Measurements from ENCODE around the gene PCTP.

PCTP gene

DNA sequence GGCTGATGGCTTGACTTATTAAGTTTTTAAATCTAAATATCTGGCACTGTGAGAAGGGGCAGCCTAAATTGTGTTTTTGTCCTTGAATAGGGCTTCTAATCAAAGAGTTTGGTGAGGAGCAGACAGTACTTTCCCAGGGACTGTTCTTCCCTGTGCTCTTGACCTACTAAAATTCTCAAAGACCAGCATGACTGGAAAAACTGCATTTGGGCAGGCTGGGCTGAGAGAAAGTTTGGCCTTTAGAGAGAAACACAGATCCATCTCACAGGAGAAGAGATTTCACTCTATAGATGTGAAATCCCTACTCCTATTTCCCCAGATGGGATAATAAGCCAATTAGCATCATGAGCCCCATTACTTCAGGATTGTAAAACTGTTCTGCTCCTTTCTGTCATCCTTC lies 7.3 kb downstream of the PCTP start:
- peak; percentile 94 for DNase-seq

GRCh38 chr17:55760643-55761355 lies 9.9 kb downstream of the PCTP start:
- DNase-seq = no peak

GRCh38 chr17:55762086-55762858 lies 11.4 kb downstream of the PCTP start:
- DNase-seq = no peak

DNA sequence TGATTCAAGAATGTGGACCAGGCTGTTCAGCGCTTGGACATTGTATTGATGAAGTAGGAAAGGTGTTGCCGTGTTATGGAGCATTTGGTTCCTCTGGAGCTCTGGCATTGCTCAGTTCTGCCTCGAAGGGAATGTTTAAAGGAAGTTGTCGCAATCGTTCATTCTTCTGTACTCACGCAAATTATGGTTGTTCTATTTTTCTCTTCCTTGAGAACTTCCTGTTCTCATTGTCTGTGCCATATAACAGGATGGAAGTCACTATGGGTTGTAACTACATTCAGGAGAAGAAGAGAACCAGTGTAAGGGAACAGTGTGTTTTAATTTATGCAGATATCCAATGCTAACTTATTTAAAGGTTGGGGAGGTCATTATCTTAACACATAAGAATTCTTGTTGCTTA lies 13.0 kb downstream of the PCTP start:
- DNase-seq = no peak

GRCh38 chr17:55764610-55765009 lies 13.8 kb downstream of the PCTP start:
- DNase-seq = no peak

DNA sequence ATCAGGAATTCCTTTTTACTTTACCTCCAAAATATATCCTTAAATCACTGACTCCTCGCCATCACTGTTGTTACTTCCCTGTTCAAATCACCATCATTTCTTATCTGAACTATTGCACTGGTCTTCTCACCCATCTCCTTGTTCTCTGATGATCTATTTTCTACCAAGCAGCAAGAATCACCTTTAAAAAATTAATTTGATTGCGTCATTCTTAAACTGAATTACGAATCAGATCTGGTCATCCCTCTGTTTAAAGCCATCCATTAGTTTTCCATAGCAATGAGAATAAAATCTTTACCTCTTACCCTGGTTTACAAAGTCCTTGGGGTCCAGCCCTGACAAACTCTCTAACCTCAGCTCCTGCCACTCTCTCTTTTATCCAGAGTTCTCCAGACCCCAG lies 14.6 kb downstream of the PCTP start:
- DNase-seq = no peak

- DNase-seq = no peak
Measured at GRCh38 chr17:55768936-55769624, 18.2 kb downstream of the PCTP start.

GRCh38 chr17:55769625-55770000 lies 18.8 kb downstream of the PCTP start:
- no peak for DNase-seq

DNA sequence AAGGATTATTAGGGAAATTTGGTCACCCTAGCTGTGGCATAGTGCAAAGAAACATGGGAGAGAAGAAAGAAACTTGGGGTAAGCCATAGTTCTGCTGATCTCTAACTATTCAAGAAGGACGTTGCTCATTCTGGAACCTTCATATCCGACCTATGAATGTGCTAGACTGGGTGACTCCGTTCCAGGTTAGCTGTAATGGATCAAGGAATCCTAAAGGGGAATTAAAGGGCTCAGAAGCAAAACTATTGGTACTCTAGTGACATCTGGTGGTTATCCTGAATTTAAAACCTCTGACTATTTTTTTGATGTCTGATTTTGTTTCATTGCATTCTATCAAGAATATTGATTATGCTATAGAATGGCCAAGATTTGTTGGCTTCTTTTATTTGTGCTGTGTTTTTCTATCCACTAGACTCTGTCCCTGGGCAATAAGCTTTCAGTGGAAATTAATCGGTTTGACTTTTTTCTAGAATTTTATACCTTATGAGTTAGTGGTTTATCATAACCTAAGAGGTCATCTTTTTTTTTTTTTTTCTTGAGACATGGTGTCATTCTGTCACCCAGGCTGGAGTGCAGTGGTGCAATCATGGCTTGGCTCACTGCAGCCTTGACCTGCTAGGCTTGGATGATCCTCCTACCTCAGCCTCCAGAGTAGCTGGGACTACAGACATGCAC lies 19.5 kb downstream of the PCTP start:
- peak; percentile 82 for DNase-seq

GRCh38 chr17:55772086-55772485 lies 21.2 kb downstream of the PCTP start:
- no peak for DNase-seq

- DNase-seq = no peak
Measured at GRCh38 chr17:55773671-55774070, 22.8 kb downstream of the PCTP start.

DNA sequence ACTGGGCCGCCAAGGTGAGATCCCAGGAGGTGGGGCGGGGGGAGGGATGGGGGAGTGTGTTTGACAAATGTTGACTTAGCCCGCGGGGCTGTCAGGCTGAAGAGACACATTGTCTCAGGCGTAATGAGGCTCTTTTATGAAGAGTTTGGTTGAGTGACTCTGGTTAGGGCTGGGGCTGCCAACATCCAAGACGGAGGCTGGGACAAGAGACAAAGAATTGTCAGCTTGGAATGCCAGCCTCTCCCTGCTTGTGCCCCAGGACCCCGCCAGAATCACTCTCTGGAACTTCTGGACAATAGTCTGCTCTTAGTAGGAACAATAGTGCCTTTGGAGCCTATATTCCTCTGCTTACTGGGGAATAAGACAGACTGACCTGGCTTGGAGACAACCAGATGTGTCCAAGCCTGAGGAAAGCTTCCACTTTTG lies 24.0 kb downstream of the PCTP start:
- no peak for DNase-seq

DNA sequence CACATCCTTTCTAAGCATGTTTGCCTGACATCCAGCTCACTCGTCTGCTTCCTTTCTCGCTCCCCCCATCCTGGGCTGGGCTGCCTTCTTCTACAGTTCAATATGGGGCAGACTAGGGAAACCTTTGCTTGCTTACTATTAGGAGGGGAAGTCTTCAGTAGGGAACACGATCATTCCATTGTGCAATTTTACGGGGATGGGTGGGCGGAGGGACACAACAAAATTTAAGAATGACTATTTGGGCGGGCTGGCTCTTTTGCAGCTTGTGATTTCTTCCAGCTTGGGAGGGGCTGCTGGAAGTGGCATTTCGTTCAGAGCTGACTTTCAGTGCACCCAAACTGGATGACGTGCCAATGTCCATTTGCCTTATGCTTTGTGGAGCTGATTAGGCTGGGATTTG lies 25.4 kb downstream of the PCTP start:
- peak; percentile 56 for DNase-seq

DNA sequence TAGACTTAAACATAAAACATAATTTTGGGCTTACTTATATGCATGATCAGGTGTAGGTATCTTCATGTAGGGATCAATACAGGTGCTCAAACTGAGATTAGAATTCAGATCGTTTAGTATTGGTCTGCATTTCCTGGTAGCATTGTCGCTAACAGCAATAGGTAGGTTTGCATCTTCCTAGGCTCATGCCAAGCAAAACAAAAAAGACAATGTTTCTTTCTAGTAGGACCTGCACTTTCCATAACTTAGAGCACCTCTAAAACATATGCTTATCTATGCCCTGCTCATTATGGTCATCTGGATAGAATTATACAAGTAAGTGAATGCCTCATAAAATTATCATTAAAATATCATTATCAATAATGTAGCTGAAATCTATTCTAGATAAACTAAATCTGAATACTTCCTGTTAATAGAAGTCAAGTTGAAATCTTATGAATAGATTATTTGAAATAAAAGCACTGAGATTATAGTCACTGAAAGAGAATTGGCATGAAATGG lies 26.7 kb downstream of the PCTP start:
- DNase-seq = no peak

DNA sequence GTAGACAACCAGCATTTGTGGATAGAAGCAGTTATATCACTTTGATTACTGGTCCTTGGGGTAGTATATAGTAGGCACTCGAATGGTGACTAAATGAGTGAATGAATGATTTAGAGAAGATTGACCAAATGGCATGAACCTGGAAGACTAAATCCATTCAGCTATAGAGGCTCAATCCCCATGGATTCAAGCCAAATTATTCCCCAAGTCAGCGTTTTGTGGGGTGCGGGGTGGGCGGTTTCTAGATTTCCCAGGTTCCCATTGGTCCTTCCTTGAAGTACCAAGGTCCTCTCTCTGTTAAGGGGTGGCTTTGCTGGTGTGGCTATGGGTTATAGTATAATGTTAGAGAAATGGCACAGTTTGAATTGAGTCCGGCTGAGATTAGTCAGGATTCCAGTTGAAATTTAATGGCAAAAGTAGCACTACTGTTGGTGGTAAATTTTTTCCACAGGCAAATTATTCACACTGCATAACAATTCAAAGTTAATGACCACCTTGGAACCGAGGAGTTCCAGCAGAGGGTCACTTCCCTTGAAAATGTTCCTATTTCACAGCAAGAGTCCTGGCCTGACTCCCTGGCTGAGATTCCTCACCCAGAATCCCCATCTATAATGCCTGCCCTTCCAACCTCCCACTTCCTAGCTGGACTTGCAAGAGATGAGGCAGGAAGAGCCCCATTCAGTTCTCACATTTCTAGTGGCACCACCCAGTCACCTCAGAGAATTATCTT lies 27.7 kb downstream of the PCTP start:
- no peak for DNase-seq

GRCh38 chr17:55783684-55784245 lies 32.9 kb downstream of the PCTP start:
- peak; percentile 53 for DNase-seq

- no peak for DNase-seq
Measured at GRCh38 chr17:55784666-55785065, 33.8 kb downstream of the PCTP start.

DNA sequence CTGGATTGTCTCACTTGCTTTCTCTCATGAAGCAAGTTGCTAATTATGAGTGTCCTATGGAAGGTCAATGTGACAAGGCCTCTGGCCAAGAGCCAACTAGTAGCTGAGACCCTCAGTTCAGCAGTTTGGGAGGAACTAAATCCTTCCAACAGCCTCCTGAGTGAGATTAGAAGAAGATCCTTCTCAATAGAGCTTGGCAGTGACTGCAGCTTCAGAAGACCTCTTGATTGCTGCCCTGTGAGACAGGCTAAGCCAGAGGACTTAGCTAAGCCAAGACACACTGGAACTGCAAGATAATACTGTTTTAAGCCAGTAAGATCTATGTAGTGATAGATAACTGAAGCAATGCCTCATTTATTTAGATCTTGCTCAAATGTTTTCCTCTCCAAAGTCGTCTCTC lies 34.3 kb downstream of the PCTP start:
- DNase-seq = no peak

DNA sequence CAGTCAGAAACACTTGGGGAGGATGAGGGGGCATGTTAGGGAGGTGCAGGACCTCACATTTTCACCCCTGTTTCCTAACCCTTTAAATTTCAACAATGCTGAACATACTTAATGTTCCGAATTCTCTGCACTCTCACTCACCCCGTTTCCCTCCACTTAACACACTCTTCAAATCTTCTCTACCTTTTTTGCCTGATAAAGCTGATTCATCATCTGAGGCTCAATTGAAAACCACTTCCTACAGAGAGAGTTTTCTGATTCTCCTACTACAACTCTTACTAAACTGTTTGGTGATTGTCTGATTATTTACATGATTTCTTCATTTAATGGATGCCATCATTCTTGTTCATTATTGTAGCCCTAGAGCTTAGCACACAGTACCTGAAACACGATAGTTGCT lies 42.4 kb downstream of the PCTP start:
- DNase-seq = no peak

DNA sequence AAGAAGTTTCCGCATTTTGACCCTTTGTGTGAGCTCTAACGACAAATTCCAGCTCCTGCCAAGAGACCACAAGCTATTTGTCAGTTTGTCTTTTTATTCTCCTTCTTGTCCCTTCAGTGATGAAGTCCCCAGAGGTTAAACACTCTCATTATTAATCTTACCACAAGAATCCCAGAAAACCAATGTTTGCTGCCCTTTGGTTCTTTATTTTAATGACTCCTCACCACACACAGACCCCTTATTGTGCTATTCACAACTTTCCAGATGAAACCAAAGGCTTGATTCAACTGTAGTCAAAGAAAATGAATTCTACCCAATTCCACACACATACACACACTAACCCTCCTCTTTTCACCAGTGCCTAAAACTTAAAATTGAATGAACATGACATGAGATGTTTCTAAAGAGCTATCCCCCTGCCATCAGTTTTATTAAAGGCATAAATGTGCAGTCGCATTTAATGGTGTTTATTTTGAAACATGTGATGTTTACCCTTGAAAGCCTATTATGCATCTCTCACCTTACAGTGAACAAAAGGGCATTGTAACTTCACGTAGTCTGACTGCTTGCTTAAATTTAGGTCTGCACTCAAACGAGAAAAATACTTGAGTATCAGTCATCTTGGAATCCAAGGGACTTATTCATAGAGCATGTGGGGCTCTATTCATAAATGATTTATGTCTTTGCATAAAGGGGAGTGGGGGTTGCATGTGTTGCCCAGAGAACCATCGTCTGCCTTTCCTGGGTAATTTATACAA lies 44.1 kb downstream of the PCTP start:
- no peak for DNase-seq

DNA sequence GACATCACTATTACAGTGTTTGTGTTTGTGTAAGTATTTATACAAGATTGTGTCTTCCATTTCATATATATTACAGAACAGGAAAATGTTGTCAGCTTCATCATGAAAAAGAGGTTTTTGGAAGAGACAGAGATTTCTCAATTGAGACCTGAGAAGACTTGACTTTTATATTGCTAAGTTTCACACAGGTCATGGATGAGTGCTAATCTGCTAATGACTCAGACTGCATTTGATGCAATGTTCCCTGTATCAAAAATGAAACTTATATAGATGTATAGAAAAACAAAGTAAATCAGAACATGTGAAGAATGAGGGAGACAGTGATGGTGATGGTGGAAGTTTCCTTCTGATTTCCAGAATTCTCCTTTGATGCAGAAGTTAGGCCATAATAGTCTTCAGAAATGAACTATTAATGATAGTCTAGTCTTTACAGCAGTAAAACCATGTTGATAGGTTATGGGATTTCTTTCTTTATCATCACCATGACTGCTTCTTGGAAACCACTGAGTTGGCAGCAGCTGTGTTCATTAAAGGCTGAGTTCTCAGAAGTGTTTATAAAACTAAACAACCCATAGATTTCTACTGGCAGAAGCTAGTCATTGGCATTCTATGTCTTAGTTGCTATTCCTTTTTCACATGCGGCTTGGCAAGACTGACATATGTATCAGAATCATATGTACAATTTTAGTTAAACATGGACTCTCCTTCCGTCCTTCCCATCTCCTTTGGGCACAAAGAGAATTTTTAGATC lies 56.1 kb downstream of the PCTP start:
- DNase-seq = no peak

All from NCI-H82 (cell line).